ENCODE results near the gene PARD3. TPM values are rescaled to one million over a fixed set of nuclear protein-coding genes. Genes with fewer than 3 reads are reported as not detected.

PARD3 gene
- total and polyA plus RNA-seq, 7 experiments from 2014 or later: 0.19 to 1.2 (median 0.43) TPM

DNA sequence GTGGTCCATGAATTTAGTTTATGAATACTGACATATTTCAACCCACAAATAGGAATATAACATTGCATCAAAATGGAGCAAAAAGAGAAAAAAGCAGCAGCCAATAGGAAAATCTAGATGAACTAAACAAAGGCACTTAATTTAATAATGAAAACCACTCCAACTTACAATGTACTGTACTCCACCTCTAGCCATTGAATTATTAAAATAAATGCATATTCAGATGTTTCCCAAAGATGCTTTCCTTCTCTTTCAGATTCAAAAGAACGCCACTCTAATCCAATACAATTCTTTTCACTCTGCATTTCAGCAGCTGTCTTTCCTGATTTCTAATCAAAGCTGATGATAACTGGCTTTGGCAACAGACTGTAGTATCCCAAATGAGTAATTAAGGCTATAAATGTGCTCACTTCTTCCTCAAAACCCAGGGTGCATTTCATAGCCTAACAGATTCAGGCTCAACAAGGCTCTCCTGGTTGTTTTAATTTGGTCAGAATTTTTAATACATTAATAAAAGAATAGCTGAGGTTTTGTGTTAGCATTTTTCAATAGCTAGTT, 577.1 kb downstream of the PARD3 start:
- H3K4me3 ChIP-seq (ENCODE audit: low read length): no peak overlapping the region
- ATAC-seq (no peak), DNase-seq (no peak)
- no peaks in the 10 kb centered on the region for H3K36me3 Mint-ChIP-seq
- CTCF ChIA-PET: no interaction called here
- no peaks in the 10 kb centered on the region for H3K4me1 ChIP-seq (ENCODE audit: control insufficient read depth in 2 of 2, insufficient read depth in 2 of 2, low read length in 2 of 2)
- H3K27me3 ChIP-seq (ENCODE audit: control insufficient read depth in 2 of 2, insufficient read depth in 2 of 2, low read length in 2 of 2): no peaks in the 10 kb centered on the region
- peaks cover 0 to 2% (median 0%) of the 10 kb centered on the region in 7 donors for H3K4me1 Mint-ChIP-seq
- no peak overlapping the region for H3K27ac ChIP-seq (ENCODE audit: low read depth, low read length)
- no peaks in the 10 kb centered on the region for H3K9me3 ChIP-seq (ENCODE audit: control insufficient read depth in 2 of 3, low read length in 3 of 3)
- no peak overlapping the region for H3K27ac Mint-ChIP-seq
- no peaks in the 10 kb centered on the region for H3K36me3 ChIP-seq (ENCODE audit: control insufficient read depth in 2 of 3, insufficient read depth in 3 of 3, low read length in 3 of 3)
- H3K9me3 Mint-ChIP-seq: no peaks in the 10 kb centered on the region
- intact Hi-C loops (cut with micrococcal nuclease): no loop called here
- H3K27me3 Mint-ChIP-seq: peaks cover 0 to 15% (median 2%) of the 10 kb centered on the region in 5 donors
- POLR2A ChIA-PET: no interaction called here
- H3K4me3 Mint-ChIP-seq: no peak overlapping the region

DNA sequence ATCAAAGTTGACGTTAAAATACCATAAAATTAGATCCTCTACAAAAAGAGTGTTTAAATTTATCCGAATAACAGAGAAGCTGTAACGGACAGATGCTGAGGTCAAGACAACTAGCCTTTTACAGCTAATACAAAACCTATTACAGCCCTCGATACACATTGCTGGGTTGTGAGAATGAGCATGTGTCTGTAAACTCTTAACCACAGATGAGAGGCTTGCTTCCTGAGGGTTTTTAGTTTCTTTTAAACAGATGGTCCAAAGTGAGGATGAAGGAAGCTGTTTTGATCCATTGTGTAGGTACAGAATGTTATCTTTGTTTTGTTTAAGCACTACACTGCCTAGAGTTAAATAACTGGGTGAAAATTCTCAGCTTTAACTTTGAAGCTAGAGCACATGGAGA, 578.2 kb downstream of the PARD3 start:
- ChIA-PET POLR2A (no interaction called here), CTCF (no interaction called here)
- Mint-ChIP-seq H3K27me3 (peaks cover 0 to 15% (median 2%) of the 10 kb centered on the region in 5 donors), H3K4me3 (no peak overlapping the region), H3K36me3 (no peaks in the 10 kb centered on the region), H3K9me3 (no peaks in the 10 kb centered on the region), H3K27ac (no peak overlapping the region), H3K4me1 (peaks cover 0 to 2% (median 0%) of the 10 kb centered on the region in 7 donors)
- H3K9me3 ChIP-seq (ENCODE audit: control insufficient read depth in 2 of 3, low read length in 3 of 3): no peaks in the 10 kb centered on the region
- no peak overlapping the region for H3K27ac ChIP-seq (ENCODE audit: low read depth, low read length)
- intact Hi-C loops (cut with micrococcal nuclease): no loop called here
- no peaks in the 10 kb centered on the region for H3K36me3 ChIP-seq (ENCODE audit: control insufficient read depth in 2 of 3, insufficient read depth in 3 of 3, low read length in 3 of 3)
- no peak for DNase-seq
- no peak overlapping the region for H3K4me3 ChIP-seq (ENCODE audit: low read length)
- H3K27me3 ChIP-seq (ENCODE audit: control insufficient read depth in 2 of 2, insufficient read depth in 2 of 2, low read length in 2 of 2): no peaks in the 10 kb centered on the region
- no peaks in the 10 kb centered on the region for H3K4me1 ChIP-seq (ENCODE audit: control insufficient read depth in 2 of 2, insufficient read depth in 2 of 2, low read length in 2 of 2)
- no peak for ATAC-seq

GRCh38 chr10:34235164-34235832, 579.8 kb downstream of the PARD3 start:
- Mint-ChIP-seq H3K4me1 (no peaks in the 10 kb centered on the region), H3K36me3 (no peaks in the 10 kb centered on the region)
- POLR2A ChIA-PET: no interaction called here

GRCh38 chr10:34232481-34232880, 582.6 kb downstream of the PARD3 start:
- no peak for DNase-seq
- Mint-ChIP-seq H3K27me3 (peaks cover 0 to 12% (median 5%) of the 10 kb centered on the region in 5 donors), H3K36me3 (no peaks in the 10 kb centered on the region), H3K27ac (no peak overlapping the region), H3K4me1 (no peaks in the 10 kb centered on the region), H3K4me3 (no peak overlapping the region), H3K9me3 (no peaks in the 10 kb centered on the region)
- Histone ChIP-seq H3K36me3 (ENCODE audit: control insufficient read depth in 2 of 3, insufficient read depth in 3 of 3, low read length in 3 of 3) (no peaks in the 10 kb centered on the region), H3K27me3 (ENCODE audit: control insufficient read depth in 2 of 2, insufficient read depth in 2 of 2, low read length in 2 of 2) (no peaks in the 10 kb centered on the region), H3K4me3 (ENCODE audit: low read length) (no peak overlapping the region), H3K4me1 (ENCODE audit: control insufficient read depth in 2 of 2, insufficient read depth in 2 of 2, low read length in 2 of 2) (no peaks in the 10 kb centered on the region), H3K27ac (ENCODE audit: low read depth, low read length) (no peak overlapping the region), H3K9me3 (ENCODE audit: control insufficient read depth in 2 of 3, low read length in 3 of 3) (no peaks in the 10 kb centered on the region)
- ChIA-PET POLR2A (no interaction called here), CTCF (no interaction called here)
- intact Hi-C loops (cut with micrococcal nuclease): no loop called here
- no peak for ATAC-seq

More at GRCh38 chr10:34235164-34235832, 579.8 kb downstream of the PARD3 start:
- no peak overlapping the region for H3K4me3 Mint-ChIP-seq
- CTCF ChIA-PET: no interaction called here
- Histone ChIP-seq H3K27me3 (ENCODE audit: control insufficient read depth in 2 of 2, insufficient read depth in 2 of 2, low read length in 2 of 2) (no peaks in the 10 kb centered on the region), H3K4me3 (ENCODE audit: low read length) (no peak overlapping the region), H3K27ac (ENCODE audit: low read depth, low read length) (no peak overlapping the region), H3K9me3 (ENCODE audit: control insufficient read depth in 2 of 3, low read length in 3 of 3) (no peaks in the 10 kb centered on the region), H3K36me3 (ENCODE audit: control insufficient read depth in 2 of 3, insufficient read depth in 3 of 3, low read length in 3 of 3) (no peaks in the 10 kb centered on the region), H3K4me1 (ENCODE audit: control insufficient read depth in 2 of 2, insufficient read depth in 2 of 2, low read length in 2 of 2) (no peaks in the 10 kb centered on the region)
- no peaks in the 10 kb centered on the region for H3K9me3 Mint-ChIP-seq
- intact Hi-C loops (cut with micrococcal nuclease): no loop called here
- ATAC-seq: no peak
- H3K27me3 Mint-ChIP-seq: peaks cover 0 to 15% (median 2%) of the 10 kb centered on the region in 5 donors
- DNase-seq: no peak
- no peak overlapping the region for H3K27ac Mint-ChIP-seq

- CTCF ChIA-PET: no interaction called here
- peak overlapping the region in 1 of 9 donors; percentile 33 for H3K27ac Mint-ChIP-seq
Measured at GRCh38 chr10:34231441-34232180, 583.5 kb downstream of the PARD3 start.

GRCh38 chr10:34229917-34230316, 585.2 kb downstream of the PARD3 start:
- Mint-ChIP-seq H3K9me3 (peaks cover 0 to 8% (median 4%) of the 10 kb centered on the region in 11 donors), H3K4me3 (no peak overlapping the region), H3K27ac (no peak overlapping the region), H3K27me3 (peaks cover 3 to 17% (median 4%) of the 10 kb centered on the region in 5 donors), H3K36me3 (peaks cover 0 to 1% (median 0%) of the 10 kb centered on the region in 5 donors), H3K4me1 (no peaks in the 10 kb centered on the region)
- no peaks in the 10 kb centered on the region for H3K4me1 ChIP-seq (ENCODE audit: control insufficient read depth in 2 of 2, insufficient read depth in 2 of 2, low read length in 2 of 2)
- no peaks in the 10 kb centered on the region for H3K36me3 ChIP-seq (ENCODE audit: control insufficient read depth in 2 of 3, insufficient read depth in 3 of 3, low read length in 3 of 3)
- H3K9me3 ChIP-seq (ENCODE audit: control insufficient read depth in 2 of 3, low read length in 3 of 3): no peaks in the 10 kb centered on the region
- H3K27me3 ChIP-seq (ENCODE audit: control insufficient read depth in 2 of 2, insufficient read depth in 2 of 2, low read length in 2 of 2): no peaks in the 10 kb centered on the region
- DNase-seq (no peak), ATAC-seq (no peak)
- intact Hi-C loops (cut with micrococcal nuclease): no loop called here
- H3K27ac ChIP-seq (ENCODE audit: low read depth, low read length): no peak overlapping the region
- no peak overlapping the region for H3K4me3 ChIP-seq (ENCODE audit: low read length)
- CTCF ChIA-PET: no interaction called here
- POLR2A ChIA-PET: no interaction called here

More at GRCh38 chr10:34231441-34232180, 583.5 kb downstream of the PARD3 start:
- Mint-ChIP-seq H3K36me3 (no peaks in the 10 kb centered on the region), H3K4me3 (no peak overlapping the region), H3K4me1 (no peaks in the 10 kb centered on the region), H3K9me3 (peaks cover 0 to 5% (median 3%) of the 10 kb centered on the region in 11 donors), H3K27me3 (peaks cover 0 to 19% (median 5%) of the 10 kb centered on the region in 5 donors)
- Histone ChIP-seq H3K27me3 (ENCODE audit: control insufficient read depth in 2 of 2, insufficient read depth in 2 of 2, low read length in 2 of 2) (no peaks in the 10 kb centered on the region), H3K27ac (ENCODE audit: low read depth, low read length) (no peak overlapping the region), H3K36me3 (ENCODE audit: control insufficient read depth in 2 of 3, insufficient read depth in 3 of 3, low read length in 3 of 3) (no peaks in the 10 kb centered on the region), H3K4me1 (ENCODE audit: control insufficient read depth in 2 of 2, insufficient read depth in 2 of 2, low read length in 2 of 2) (no peaks in the 10 kb centered on the region), H3K4me3 (ENCODE audit: low read length) (no peak overlapping the region), H3K9me3 (ENCODE audit: control insufficient read depth in 2 of 3, low read length in 3 of 3) (no peaks in the 10 kb centered on the region)
- no peak for DNase-seq
- no peak for ATAC-seq
- POLR2A ChIA-PET: no interaction called here
- intact Hi-C loops (cut with micrococcal nuclease): no loop called here

All from naive thymus-derived CD4-positive, alpha-beta T cell (primary cell).